Ovary (tissue), 3 donors: ENCODE data around the gene TCEANC2.

Source experiments
- CTCF ChIP-seq, 3 donors: fragments of 450-650 bp in 2 of 3; fragments of 200-600 bp in 1 of 3; IDR thresholded peaks; one replicate each; pipeline versions ENCODE4 v1.5.1 to v1.8.0; 2016 to 2022; ENCODE audit warnings: antibody characterized with exemption in 3 of 3, mild to moderate bottlenecking in 1 of 3
- POLR2A ChIP-seq: fragments of 450-650 bp; IDR thresholded peaks from one replicate; pipeline ENCODE4 v1.6.1; 2017; ENCODE audit warnings: antibody characterized with exemption, mild to moderate bottlenecking, moderate library complexity
- donor health status: DM: no; HTN: no; CAD: no.

- no peak for TF ChIP-seq CTCF (IDR thresholded peaks at IDR 0.05)
- TF ChIP-seq POLR2A, result no peak
Measured at GRCh38 chr1:54009406-54009805, 44.0 kb upstream of the TCEANC2 start.
